Measurements from ENCODE around the gene TFB1M. TPM values are rescaled to one million over a fixed set of nuclear protein-coding genes. Genes with fewer than 3 reads are reported as not detected.

TFB1M gene
- polyA plus RNA-seq, 1 experiment = 20.4 TPM

- Histone ChIP-seq H3K27me3 (ENCODE audit: control insufficient read depth, insufficient read depth, low read length) (no peaks in the 10 kb centered on the region), H3K4me3 (ENCODE audit: low read depth, low read length) (no peak overlapping the region), H3K27ac (ENCODE audit: low read depth, low read length) (no peak overlapping the region), H3K9me3 (ENCODE audit: control insufficient read depth, insufficient read depth, low read length) (no peaks in the 10 kb centered on the region)
- TF ChIP-seq, protein P1, sequence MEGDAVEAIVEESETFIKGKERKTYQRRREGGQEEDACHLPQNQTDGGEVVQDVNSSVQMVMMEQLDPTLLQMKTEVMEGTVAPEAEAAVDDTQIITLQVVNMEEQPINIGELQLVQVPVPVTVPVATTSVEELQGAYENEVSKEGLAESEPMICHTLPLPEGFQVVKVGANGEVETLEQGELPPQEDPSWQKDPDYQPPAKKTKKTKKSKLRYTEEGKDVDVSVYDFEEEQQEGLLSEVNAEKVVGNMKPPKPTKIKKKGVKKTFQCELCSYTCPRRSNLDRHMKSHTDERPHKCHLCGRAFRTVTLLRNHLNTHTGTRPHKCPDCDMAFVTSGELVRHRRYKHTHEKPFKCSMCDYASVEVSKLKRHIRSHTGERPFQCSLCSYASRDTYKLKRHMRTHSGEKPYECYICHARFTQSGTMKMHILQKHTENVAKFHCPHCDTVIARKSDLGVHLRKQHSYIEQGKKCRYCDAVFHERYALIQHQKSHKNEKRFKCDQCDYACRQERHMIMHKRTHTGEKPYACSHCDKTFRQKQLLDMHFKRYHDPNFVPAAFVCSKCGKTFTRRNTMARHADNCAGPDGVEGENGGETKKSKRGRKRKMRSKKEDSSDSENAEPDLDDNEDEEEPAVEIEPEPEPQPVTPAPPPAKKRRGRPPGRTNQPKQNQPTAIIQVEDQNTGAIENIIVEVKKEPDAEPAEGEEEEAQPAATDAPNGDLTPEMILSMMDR (IDR thresholded peaks at IDR 0.05; ENCODE audit: low read depth, low read length) = no peak
- ChIA-PET CTCF (interaction anchor here (1.3 kb wide), 1 partner anchor 63 kb away, joined by 4 read pairs; no protein-coding TSS in a partner anchor), POLR2A (no interaction called here)
- no peak for DNase-seq (ENCODE audit: low read depth, low spot score)
Measured at GRCh38 chr6:155311583-155311982, 2.7 kb downstream of the TFB1M start.

- no peaks in the 10 kb centered on the region for H3K9me3 ChIP-seq (ENCODE audit: control insufficient read depth, insufficient read depth, low read length)
- ChIA-PET CTCF (no interaction called here), POLR2A (interaction anchor here (1.0 kb wide), 1 partner anchor 122 kb away, joined by 4 read pairs; no protein-coding TSS in a partner anchor)
- no peak overlapping the region for H3K27ac ChIP-seq (ENCODE audit: low read depth, low read length)
- H3K4me3 ChIP-seq (ENCODE audit: low read depth, low read length) = no peak overlapping the region
- TF ChIP-seq, protein P1 (IDR thresholded peaks at IDR 0.05; ENCODE audit: low read depth, low read length) = no peak
- no peak for DNase-seq (ENCODE audit: low read depth, low spot score)
- H3K27me3 ChIP-seq (ENCODE audit: control insufficient read depth, insufficient read depth, low read length) = no peaks in the 10 kb centered on the region
Measured at GRCh38 chr6:155311086-155311485, 3.2 kb downstream of the TFB1M start.

- no peak overlapping the region for H3K4me3 ChIP-seq (ENCODE audit: low read depth, low read length)
- H3K27me3 ChIP-seq (ENCODE audit: control insufficient read depth, insufficient read depth, low read length) = no peaks in the 10 kb centered on the region
- CTCF ChIA-PET = interaction anchor here (0.8 kb wide), 1 partner anchor 442 kb away, joined by 5 read pairs; no protein-coding TSS in a partner anchor
- TF ChIP-seq, protein P1 (IDR thresholded peaks at IDR 0.05; ENCODE audit: low read depth, low read length) = no peak
- H3K9me3 ChIP-seq (ENCODE audit: control insufficient read depth, insufficient read depth, low read length) = no peaks in the 10 kb centered on the region
- no peak overlapping the region for H3K27ac ChIP-seq (ENCODE audit: low read depth, low read length)
- POLR2A ChIA-PET = interaction anchor here (1.0 kb wide), 1 partner anchor 122 kb away, joined by 4 read pairs; no protein-coding TSS in a partner anchor
- DNase-seq (ENCODE audit: low read depth, low spot score) = no peak
Measured at GRCh38 chr6:155310596-155310995, 3.7 kb downstream of the TFB1M start.

- no peaks in the 10 kb centered on the region for H3K9me3 ChIP-seq (ENCODE audit: control insufficient read depth, insufficient read depth, low read length)
- H3K27ac ChIP-seq (ENCODE audit: low read depth, low read length) = no peak overlapping the region
- ChIA-PET POLR2A (no interaction called here), CTCF (no interaction called here)
- TF ChIP-seq, protein P1 (IDR thresholded peaks at IDR 0.05; ENCODE audit: low read depth, low read length) = no peak
- DNase-seq (ENCODE audit: low read depth, low spot score) = no peak
- no peaks in the 10 kb centered on the region for H3K27me3 ChIP-seq (ENCODE audit: control insufficient read depth, insufficient read depth, low read length)
- no peak overlapping the region for H3K4me3 ChIP-seq (ENCODE audit: low read depth, low read length)
Measured at GRCh38 chr6:155309150-155309549, 5.1 kb downstream of the TFB1M start.

DNA sequence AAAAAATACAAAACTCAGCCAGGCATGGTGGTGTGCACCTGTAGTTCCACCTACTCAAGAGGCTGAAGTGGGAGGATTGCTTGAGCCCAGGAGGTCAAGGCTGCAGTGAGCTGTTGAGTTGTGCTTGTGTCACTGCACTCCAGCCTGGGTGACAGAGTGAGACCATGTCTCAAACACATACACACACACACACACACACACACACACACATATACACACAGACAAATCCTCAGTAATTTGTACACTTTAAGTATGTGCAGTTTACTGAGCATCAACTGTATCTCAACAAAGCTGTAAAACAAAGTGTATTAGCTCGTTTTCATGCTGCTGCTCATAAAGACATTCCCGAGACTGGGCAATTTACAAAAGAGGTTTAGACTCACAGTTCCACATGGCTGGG is 7.3 kb downstream of the TFB1M start:
- CTCF ChIA-PET = interaction anchor here (0.8 to 1.5 kb wide), 3 partner anchors 8 to 118 kb away, joined by 3 to 4 read pairs (median 4); no protein-coding TSS in a partner anchor

More for the DNA sequence above, 7.3 kb downstream of the TFB1M start:
- no peak for DNase-seq (ENCODE audit: low read depth, low spot score)
- Histone ChIP-seq H3K4me3 (ENCODE audit: low read depth, low read length) (no peak overlapping the region), H3K9me3 (ENCODE audit: control insufficient read depth, insufficient read depth, low read length) (no peaks in the 10 kb centered on the region), H3K27me3 (ENCODE audit: control insufficient read depth, insufficient read depth, low read length) (no peaks in the 10 kb centered on the region), H3K27ac (ENCODE audit: low read depth, low read length) (no peak overlapping the region)
- POLR2A ChIA-PET = no interaction called here
- TF ChIP-seq, protein P1 (IDR thresholded peaks at IDR 0.05; ENCODE audit: low read depth, low read length) = no peak
